T-helper 2 cell treated with Interferon-gamma antibody and Interleukin-4, amounts not matched to agents 5 μg/mL and 100 μg/mL, for 36 hours (primary cell): ENCODE measurements around the gene DAPK1.

Experiments used
- DNase-seq: peaks from one replicate; pipeline ENCODE4 v3.0.0; 2021; ENCODE audit warnings: low spot score
- H3K27ac Mint-ChIP-seq: one replicate; pipeline ENCODE4 v1.8.0; 2021; ENCODE audit warnings: mild to moderate bottlenecking, mixed read lengths
- H3K27me3 Mint-ChIP-seq: one replicate; pipeline ENCODE4 v1.8.0; 2021; ENCODE audit warnings: low read depth, mixed read lengths
- H3K36me3 Mint-ChIP-seq: one replicate; pipeline ENCODE4 v1.8.0; 2021; ENCODE audit warnings: low read depth, mixed read lengths
- H3K4me1 Mint-ChIP-seq: one replicate; pipeline ENCODE4 v1.8.0; 2021; ENCODE audit warnings: low read depth, mixed read lengths
- H3K4me3 Mint-ChIP-seq: one replicate; pipeline ENCODE4 v1.8.0; 2022; ENCODE audit warnings: mild to moderate bottlenecking, moderate library complexity, mixed read lengths
- H3K9me3 Mint-ChIP-seq: one replicate; pipeline ENCODE4 v1.8.0; 2021; ENCODE audit warnings: mixed read lengths

The DAPK1 gene

GRCh38 chr9:87516926-87517290, 19.2 kb downstream of the DAPK1 start:
- no peaks in the 10 kb centered on the region for H3K36me3 Mint-ChIP-seq
- H3K27me3 Mint-ChIP-seq = peaks cover 2% of the 10 kb centered on the region
- H3K4me1 Mint-ChIP-seq = no peaks in the 10 kb centered on the region
- H3K27ac Mint-ChIP-seq = no peak overlapping the region
- H3K9me3 Mint-ChIP-seq = no peaks in the 10 kb centered on the region
- H3K4me3 Mint-ChIP-seq = no peak overlapping the region
- no peak for DNase-seq

DNA sequence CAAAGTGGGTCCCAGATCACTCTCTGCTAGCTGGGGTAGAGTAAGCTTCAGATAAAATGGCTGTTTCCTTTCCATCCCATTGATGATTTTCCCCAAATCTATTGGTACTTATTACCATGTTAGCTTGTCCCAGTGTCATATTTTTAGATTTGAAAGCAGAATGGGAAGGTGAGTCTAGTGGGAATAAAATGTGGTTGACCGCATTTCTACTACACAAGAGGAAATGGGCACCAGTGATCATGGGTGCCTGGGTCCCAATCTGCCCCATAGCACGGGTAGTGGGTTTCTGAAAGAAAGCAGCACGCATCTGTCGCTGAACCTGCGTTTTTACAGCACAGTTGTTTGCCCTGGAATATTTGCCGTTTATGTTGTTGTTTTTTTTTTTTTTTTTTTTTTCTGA, 20.1 kb downstream of the DAPK1 start:
- H3K27ac Mint-ChIP-seq = no peak overlapping the region
- no peak for DNase-seq
- no peaks in the 10 kb centered on the region for H3K36me3 Mint-ChIP-seq
- H3K27me3 Mint-ChIP-seq = peaks cover 2% of the 10 kb centered on the region
- no peaks in the 10 kb centered on the region for H3K9me3 Mint-ChIP-seq
- no peaks in the 10 kb centered on the region for H3K4me1 Mint-ChIP-seq
- H3K4me3 Mint-ChIP-seq = no peak overlapping the region

- no peaks in the 10 kb centered on the region for H3K36me3 Mint-ChIP-seq
- no peaks in the 10 kb centered on the region for H3K9me3 Mint-ChIP-seq
- H3K4me3 Mint-ChIP-seq = no peak overlapping the region
- H3K4me1 Mint-ChIP-seq = no peaks in the 10 kb centered on the region
- no peak overlapping the region for H3K27ac Mint-ChIP-seq
- peaks cover 2% of the 10 kb centered on the region for H3K27me3 Mint-ChIP-seq
- no peak for DNase-seq
Observed at GRCh38 chr9:87518702-87519335, 21.2 kb downstream of the DAPK1 start.

GRCh38 chr9:87519461-87519860, 21.8 kb downstream of the DAPK1 start:
- H3K4me1 Mint-ChIP-seq = no peaks in the 10 kb centered on the region
- peaks cover 2% of the 10 kb centered on the region for H3K27me3 Mint-ChIP-seq
- H3K9me3 Mint-ChIP-seq = no peaks in the 10 kb centered on the region
- DNase-seq = no peak
- H3K36me3 Mint-ChIP-seq = no peaks in the 10 kb centered on the region
- no peak overlapping the region for H3K4me3 Mint-ChIP-seq
- no peak overlapping the region for H3K27ac Mint-ChIP-seq

- Mint-ChIP-seq H3K36me3 (no peaks in the 10 kb centered on the region), H3K27ac (no peak overlapping the region), H3K9me3 (no peaks in the 10 kb centered on the region), H3K27me3 (peaks cover 2% of the 10 kb centered on the region), H3K4me1 (no peaks in the 10 kb centered on the region), H3K4me3 (no peak overlapping the region)
- DNase-seq = no peak
Observed at GRCh38 chr9:87520172-87520683, 22.6 kb downstream of the DAPK1 start.

GRCh38 chr9:87521834-87522233, 24.2 kb downstream of the DAPK1 start:
- H3K4me3 Mint-ChIP-seq = no peak overlapping the region
- H3K27ac Mint-ChIP-seq = no peak overlapping the region
- no peaks in the 10 kb centered on the region for H3K9me3 Mint-ChIP-seq

GRCh38 chr9:87524061-87524460, 26.4 kb downstream of the DAPK1 start:
- Mint-ChIP-seq H3K27ac (no peak overlapping the region), H3K36me3 (no peaks in the 10 kb centered on the region), H3K4me3 (no peak overlapping the region), H3K9me3 (no peaks in the 10 kb centered on the region), H3K4me1 (no peaks in the 10 kb centered on the region), H3K27me3 (peaks cover 2% of the 10 kb centered on the region)
- DNase-seq = no peak

More at GRCh38 chr9:87521834-87522233, 24.2 kb downstream of the DAPK1 start:
- no peaks in the 10 kb centered on the region for H3K36me3 Mint-ChIP-seq
- no peak for DNase-seq
- H3K4me1 Mint-ChIP-seq = no peaks in the 10 kb centered on the region
- peaks cover 2% of the 10 kb centered on the region for H3K27me3 Mint-ChIP-seq

DNA sequence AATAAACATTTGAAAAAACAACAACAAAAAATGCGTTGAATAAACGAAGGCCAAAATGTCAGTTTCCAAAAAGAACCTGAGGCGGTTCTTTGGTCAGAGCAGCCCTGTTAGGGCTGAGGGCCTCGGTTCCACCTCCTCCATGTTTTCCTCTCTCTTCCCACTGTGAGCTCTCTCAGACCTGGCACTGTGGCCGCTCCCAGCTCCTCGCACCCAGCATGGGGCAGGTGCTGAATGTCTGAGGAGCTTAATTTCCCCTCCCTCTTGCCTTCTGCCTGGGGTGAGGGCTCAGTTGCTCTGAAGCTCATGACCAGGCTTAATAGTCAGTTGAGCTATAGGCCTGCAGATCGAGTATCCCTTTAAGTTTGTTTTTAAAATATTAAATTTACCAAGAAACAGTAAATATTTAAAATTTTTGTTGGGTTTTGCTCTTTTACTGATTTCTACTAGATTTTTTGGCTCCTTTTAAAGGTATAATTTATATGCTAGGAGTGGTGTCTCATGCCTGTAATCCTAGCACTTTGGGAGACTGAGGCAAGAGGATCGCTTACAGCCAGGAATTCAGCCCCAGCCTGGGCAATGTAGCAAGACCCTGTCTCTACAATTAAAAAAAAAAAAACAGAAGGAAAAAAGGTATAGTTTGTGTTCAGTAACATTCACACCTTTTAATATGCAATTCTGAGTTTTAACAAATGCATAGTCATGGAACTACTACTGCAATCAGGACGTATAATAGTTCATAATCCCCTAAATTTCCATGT, 28.1 kb downstream of the DAPK1 start:
- no peaks in the 10 kb centered on the region for H3K4me1 Mint-ChIP-seq
- no peaks in the 10 kb centered on the region for H3K36me3 Mint-ChIP-seq
- no peak overlapping the region for H3K4me3 Mint-ChIP-seq
- H3K27ac Mint-ChIP-seq = no peak overlapping the region
- H3K27me3 Mint-ChIP-seq = peaks cover 2% of the 10 kb centered on the region
- DNase-seq = no peak
- H3K9me3 Mint-ChIP-seq = no peaks in the 10 kb centered on the region

- no peaks in the 10 kb centered on the region for H3K4me1 Mint-ChIP-seq
- H3K27ac Mint-ChIP-seq = no peak overlapping the region
- no peak overlapping the region for H3K4me3 Mint-ChIP-seq
- no peaks in the 10 kb centered on the region for H3K36me3 Mint-ChIP-seq
- H3K9me3 Mint-ChIP-seq = no peaks in the 10 kb centered on the region
- DNase-seq = no peak
- no peaks in the 10 kb centered on the region for H3K27me3 Mint-ChIP-seq
Observed at GRCh38 chr9:87527211-87527916, 29.7 kb downstream of the DAPK1 start.

DNA sequence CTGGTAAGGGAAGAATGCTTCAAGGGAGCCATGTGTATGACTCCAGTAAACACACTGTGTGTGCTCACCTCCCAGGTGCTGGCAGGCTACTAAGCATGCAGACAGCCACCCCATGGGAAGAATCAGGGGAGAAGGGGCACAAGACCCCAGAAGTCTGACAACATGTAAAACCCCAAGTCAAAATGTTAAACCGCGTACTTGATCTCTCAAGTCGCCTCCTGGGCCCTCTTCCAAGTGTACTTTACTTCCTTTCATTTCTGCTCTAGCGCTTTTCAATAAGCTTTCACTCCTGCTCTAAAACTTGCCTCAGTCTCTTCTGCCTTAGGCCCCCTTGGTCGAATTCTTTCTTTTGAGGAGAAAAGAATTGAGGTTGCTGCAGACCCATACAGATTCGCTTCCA, 31.3 kb downstream of the DAPK1 start:
- Mint-ChIP-seq H3K4me1 (no peaks in the 10 kb centered on the region), H3K27ac (no peak overlapping the region), H3K4me3 (no peak overlapping the region), H3K36me3 (no peaks in the 10 kb centered on the region), H3K9me3 (no peaks in the 10 kb centered on the region), H3K27me3 (no peaks in the 10 kb centered on the region)
- DNase-seq = no peak

- no peaks in the 10 kb centered on the region for H3K27me3 Mint-ChIP-seq
- no peaks in the 10 kb centered on the region for H3K9me3 Mint-ChIP-seq
- DNase-seq = no peak
- H3K36me3 Mint-ChIP-seq = no peaks in the 10 kb centered on the region
- H3K4me1 Mint-ChIP-seq = no peaks in the 10 kb centered on the region
- H3K27ac Mint-ChIP-seq = no peak overlapping the region
- H3K4me3 Mint-ChIP-seq = no peak overlapping the region
Observed at GRCh38 chr9:87529671-87530070, 32.0 kb downstream of the DAPK1 start.

- H3K36me3 Mint-ChIP-seq = no peaks in the 10 kb centered on the region
- H3K4me1 Mint-ChIP-seq = peaks cover under 1% of the 10 kb centered on the region
- H3K9me3 Mint-ChIP-seq = no peaks in the 10 kb centered on the region
- no peaks in the 10 kb centered on the region for H3K27me3 Mint-ChIP-seq
- no peak for DNase-seq
- no peak overlapping the region for H3K27ac Mint-ChIP-seq
- H3K4me3 Mint-ChIP-seq = no peak overlapping the region
Observed at GRCh38 chr9:87530716-87531115, 33.0 kb downstream of the DAPK1 start.

- Mint-ChIP-seq H3K4me3 (no peak overlapping the region), H3K9me3 (no peaks in the 10 kb centered on the region), H3K27me3 (no peaks in the 10 kb centered on the region), H3K36me3 (no peaks in the 10 kb centered on the region), H3K27ac (no peak overlapping the region), H3K4me1 (peaks cover 7% of the 10 kb centered on the region)
- no peak for DNase-seq
Observed at GRCh38 chr9:87531370-87532295, 34.0 kb downstream of the DAPK1 start.
